GM19467 (cell line): ENCODE data around the gene DEAF1.

Source experiments
- ATAC-seq: cut with Tn5 transposase; IDR thresholded peaks from one replicate; pipeline ENCODE4 v1.9.1; 2021; ENCODE audit warnings: mild to moderate bottlenecking, moderate library complexity; ENCODE audit not compliant: unreplicated experiment

Gene DEAF1

GRCh38 chr11:597166-597725 is 97.8 kb downstream of the DEAF1 start:
- no peak for ATAC-seq

GRCh38 chr11:596374-596773 is 98.6 kb downstream of the DEAF1 start:
- no peak for ATAC-seq

GRCh38 chr11:595400-595799 is 99.6 kb downstream of the DEAF1 start:
- no peak for ATAC-seq
